ENCODE measurements around the gene PKNOX2.
A peak's percentile ranks its signal among the peaks of the same experiment; 100 is the strongest.

Gene PKNOX2

DNA sequence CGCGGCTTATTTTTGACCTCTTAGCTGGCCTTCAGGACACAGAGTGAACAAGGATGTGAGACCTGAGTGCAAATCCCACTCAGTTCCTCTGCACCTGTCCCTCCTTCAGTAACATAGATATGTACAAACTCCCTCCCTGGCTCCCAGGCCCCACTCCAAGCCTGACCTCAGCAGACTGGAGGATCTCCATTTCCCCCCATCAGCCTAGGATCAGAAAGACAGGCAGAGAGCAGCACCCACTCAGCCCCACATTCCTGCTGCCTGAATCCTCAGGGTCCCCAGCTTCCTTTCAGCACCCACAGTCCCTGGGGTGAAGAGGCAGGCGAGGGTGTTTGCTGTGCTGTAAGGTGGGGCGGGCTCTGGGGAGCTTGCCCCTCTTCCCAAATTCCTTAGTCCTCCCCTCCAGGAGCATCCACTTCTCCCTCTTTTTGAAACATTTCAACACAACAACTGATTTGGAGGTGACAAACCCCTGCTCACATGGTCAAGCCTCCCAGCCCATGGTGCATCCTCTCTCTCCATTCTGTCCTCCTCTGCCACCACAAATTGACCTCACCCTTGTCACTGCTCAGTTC lies 180.4 kb downstream of the PKNOX2 start:
- DNase-seq, result peak in 1 of 2 experiments; percentile 34

- peak; percentile 15 to 84 for DNase-seq
These were observed 181.0 kb downstream of the PKNOX2 start for GRCh38 chr11:125345421-125346178.

GRCh38 chr11:125346179-125346530 lies 181.6 kb downstream of the PKNOX2 start:
- DNase-seq, result no peak

DNA sequence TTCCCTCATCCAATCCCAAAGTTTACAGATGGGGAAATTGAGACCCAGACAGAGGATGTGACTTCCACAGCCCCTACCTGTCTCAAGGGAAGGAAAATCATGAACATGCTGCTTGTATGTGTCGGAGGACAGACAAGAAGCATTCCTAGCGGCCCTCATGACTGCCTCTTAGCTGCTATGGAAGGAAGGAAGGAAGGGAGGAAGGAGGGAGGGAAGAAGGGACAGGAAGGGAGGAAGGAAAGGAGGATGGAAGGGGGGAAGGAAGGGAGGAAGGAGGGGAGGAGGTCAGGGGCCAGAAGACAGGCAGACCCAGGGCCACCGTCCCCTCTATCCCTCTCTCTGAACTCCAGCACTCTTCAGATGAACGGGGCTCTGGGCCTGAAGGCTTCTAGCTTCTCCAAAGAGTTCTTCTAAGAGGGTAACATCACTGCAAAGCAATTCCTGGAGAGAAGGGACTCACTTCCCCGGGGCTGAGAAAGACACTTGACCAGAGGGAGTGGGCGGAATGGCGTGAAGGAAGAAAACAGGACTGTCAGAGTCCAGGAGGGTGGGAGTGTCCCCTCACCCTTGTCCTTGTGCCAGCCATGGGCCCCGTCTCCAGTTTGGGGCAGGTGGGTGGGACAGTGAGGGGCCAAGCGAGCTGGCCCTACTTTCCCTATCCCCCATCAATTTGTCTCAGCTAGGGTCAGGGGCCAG lies 182.2 kb downstream of the PKNOX2 start:
- no peak for DNase-seq

DNA sequence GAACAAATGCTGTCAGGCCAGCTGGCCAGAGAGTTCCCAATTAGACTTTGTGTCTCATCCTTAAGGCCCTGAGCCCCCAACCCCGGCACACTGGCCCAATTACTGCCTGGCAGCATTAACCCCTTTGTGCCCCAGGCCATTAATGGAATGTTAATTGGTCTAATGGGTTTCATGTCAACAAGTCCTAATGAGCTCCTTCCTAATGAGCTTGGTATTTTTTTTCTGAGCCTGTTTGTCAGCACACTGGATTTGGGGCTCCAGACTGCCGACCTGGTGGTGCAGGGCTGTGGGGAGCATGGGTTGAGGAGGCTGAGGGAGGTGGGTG lies 182.7 kb downstream of the PKNOX2 start:
- DNase-seq, result no peak

DNA sequence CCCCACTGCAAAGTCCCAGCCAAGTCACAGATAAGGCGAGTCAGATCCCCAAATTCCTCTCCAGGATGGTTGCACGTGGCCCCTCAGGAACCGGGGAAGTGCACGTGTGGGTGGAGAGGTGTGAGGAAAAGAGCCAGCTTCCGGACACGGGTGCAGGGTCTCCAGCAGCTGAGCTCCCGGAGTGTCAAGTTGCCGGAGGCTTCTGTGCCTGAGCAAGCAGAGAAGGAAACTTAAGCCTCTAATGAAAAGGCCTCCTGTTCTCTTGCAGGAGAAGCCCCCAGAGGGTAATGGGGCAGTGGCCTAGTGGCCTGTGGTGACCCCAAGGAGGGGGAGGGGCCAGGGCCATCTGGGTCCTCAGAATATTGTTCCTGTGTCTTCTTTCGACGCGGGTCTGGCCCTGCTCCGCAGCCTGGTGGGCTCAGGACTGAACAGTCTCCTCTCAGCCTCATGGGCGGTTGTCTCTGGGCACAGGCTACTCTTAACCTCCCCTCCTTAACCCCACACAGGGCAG lies 183.6 kb downstream of the PKNOX2 start:
- no peak for DNase-seq

- DNase-seq, result peak in 1 of 2 experiments; percentile 20
These were observed 184.2 kb downstream of the PKNOX2 start for GRCh38 chr11:125348674-125349309.

DNA sequence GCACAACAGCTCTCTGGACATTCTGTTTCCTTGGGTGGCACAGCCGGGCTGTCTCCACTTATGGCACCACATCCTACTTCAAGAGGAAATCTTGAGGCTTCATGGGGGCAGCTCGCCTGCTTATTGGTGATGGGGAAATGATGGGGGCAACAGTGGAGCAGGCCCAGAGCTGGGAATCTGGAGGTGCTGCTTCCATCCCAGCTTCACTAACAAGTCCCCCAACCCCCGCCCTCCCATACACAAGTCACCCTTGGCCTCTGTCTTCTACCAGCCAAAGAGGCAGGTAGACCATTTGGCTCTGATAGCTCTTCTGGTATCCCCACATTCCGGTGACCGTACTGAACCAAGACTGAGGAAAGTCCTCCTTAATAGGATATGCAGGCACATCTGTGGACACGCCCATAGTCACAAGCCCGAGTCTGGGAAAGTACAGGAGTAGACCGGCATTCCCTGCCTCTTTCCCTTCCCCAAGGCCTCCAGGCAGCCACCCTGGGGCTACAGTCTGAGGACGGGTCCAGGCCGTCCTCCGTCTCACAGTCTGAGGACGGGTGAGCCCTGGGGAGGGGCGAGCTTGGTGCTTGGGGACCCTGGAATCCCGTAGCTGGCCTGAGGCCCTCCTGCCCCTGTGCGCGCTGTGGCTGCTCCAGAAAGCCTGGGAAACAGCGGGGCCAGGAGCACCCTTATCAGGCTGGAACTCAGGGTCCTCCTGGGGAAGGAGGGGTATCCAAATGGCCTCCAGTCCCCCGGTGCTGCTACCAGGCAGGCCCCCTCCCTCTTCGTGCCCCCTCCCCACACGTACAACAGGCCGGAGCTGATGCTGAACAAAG lies 185.9 kb downstream of the PKNOX2 start:
- no peak for DNase-seq

DNA sequence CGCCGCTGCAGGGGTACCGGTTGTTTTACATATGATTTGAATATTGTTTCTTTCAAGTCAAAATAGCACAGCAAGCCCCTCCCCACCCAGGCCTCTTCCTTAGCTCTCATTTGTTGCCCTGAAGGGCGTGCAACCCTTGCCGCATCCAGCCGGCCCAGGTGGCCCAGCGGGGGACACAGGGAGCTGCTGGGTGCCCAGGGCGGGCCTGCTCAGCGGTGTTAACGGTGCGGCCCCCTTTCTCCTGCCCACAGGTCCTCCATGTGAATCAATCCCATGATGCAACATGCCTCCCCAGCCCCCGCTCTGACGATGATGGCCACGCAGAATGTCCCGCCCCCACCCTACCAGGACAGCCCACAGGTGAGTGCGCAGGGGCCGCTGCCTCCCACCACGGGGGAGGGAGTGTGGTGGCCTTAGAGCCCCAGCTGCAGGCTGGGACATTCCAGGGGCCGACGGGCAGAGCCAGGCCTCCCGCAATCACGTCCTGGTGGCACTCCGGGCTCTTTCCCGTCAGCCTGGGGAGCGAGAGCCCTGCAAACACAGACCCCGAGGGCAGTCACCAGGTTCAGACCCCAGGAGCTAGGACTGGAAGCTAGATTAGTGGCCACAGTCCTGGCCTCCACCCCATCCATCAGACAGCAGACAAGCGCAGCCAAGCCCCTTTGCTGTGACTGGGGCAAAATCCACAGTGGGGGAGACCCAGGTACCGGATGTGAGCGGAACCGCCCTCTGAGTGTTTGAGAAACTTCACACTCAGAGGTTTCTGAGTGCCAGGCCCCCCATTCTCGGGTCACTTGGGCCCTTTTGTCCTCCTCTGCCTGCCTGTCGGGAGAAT lies 186.7 kb downstream of the PKNOX2 start:
- DNase-seq, result no peak

- no peak for DNase-seq
These were observed 187.3 kb downstream of the PKNOX2 start for GRCh38 chr11:125351868-125352250.

DNA sequence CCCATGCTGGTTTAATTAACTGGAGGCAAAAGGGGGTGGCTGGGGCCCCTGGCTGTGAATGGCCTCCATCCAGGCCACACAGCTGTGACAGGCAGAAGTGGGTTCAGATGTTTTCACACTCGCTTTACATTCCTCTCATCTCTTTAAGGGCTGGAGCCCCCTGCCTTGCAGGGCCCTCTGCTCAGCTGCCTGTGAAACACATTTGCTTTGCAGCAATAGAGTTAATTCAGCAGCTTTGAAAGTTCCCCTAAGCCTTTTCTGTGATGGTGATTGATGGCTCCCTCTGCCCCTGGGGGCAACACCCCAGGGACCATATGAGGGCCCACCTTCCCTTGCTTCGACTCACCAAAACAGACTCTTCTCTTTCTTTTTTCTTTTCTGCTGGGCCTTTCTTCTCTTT lies 192.2 kb downstream of the PKNOX2 start:
- no peak for DNase-seq

DNA sequence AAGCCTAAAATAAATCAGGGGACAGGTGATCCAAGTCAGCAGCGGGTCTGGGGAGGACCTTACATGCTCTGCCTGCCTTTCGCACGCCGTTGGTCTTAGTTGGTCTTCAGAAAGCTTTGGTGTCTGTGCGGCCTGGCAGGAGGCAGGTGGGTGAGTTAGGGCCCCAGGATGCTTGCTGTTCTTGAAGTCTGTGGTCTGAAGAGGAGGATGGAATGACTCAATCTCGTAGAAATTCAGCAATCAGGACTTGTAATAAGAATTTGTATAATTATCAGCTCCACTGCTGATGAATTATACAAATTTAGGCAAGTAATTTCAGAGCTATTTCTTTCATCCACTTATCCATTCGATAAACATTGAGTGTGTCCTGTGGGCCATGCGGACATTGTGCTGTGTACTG lies 193.0 kb downstream of the PKNOX2 start:
- DNase-seq, result no peak

DNA sequence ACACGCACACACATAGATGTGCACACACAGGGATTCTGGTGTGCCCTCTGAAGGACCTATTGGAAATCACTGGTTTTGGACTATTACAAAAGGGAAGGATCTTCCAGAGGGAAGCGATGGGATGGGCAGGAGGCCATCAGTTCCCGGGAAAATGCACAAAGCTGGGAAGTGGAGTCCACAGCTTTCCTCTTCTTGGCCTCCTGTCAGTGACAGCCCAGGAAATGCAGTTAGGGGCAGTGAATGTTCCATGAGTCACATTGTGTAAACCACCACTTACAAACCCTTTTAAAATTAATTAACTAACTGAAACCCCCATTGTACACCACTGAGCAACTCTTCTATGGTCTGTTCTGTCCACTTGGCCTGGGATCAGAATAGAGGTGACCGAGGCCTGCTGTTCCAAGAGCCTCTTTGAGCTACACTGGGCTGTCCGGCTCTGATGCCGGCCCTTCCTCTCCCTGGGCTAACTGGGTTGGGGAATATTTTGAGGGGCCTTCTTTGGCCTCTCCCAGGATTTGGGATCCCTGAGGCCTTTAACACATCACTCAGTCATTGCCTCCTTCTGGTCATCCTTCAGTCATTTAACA lies 193.8 kb downstream of the PKNOX2 start:
- no peak for DNase-seq

- DNase-seq, result no peak
These were observed 194.6 kb downstream of the PKNOX2 start for GRCh38 chr11:125359130-125359529.

GRCh38 chr11:125360066-125360465 lies 195.5 kb downstream of the PKNOX2 start:
- DNase-seq, result no peak

GRCh38 chr11:125364121-125364826 lies 199.7 kb downstream of the PKNOX2 start:
- no peak for DNase-seq

- DNase-seq, result no peak
These were observed 200.8 kb downstream of the PKNOX2 start for GRCh38 chr11:125365196-125365931.

DNA sequence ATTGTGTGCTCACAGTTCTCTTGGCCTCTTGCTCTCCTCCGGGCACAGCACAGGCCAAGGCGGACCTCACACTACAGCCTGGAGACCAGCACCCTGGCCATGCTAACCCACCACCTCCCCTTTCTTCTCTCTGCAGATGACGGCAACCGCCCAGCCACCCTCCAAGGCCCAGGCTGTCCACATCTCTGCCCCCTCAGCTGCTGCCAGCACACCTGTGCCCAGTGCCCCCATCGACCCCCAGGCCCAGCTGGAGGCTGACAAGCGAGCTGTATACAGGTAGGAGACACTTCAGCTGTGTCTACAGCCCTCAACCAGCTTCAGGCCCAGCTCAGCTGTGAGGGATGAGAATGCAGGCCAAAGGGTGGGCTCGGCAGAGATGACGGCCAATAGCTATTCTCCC lies 203.2 kb downstream of the PKNOX2 start:
- no peak for DNase-seq

DNA sequence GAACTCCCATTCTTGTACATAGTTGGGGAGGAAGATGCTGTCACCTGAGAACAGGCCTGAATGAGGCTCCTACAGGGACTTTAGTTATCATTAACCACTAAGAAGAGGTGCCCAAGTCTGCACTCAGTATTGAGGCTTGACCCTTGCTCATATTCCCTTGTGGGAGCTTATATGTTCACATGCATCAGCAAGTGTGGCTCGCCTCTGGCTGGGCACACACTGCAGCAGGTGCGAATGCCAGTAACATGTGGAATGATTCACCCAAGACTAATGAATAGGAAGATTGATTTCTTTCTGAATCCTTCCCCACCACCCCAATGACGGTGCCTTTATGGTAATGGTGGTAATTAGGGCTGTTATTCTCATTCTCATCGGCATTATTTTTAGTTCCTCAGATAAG lies 204.2 kb downstream of the PKNOX2 start:
- DNase-seq, result no peak

- DNase-seq, result no peak
These were observed 205.3 kb downstream of the PKNOX2 start for GRCh38 chr11:125369808-125370207.
